GM21367 (cell line): ENCODE results near the gene TRPV4.
"Not testable (repeated sequence)": the region's sequence is repeated elsewhere in the genome, so short reads cannot be mapped to it uniquely, and the experiment has no call there.

Experiments used
- ATAC-seq: cut with Tn5 transposase; IDR thresholded peaks from one replicate; pipeline ENCODE4 v1.9.1; 2021; ENCODE audit not compliant: unreplicated experiment

Gene TRPV4

GRCh38 chr12:109833307-109834189 is at the start of gene TRPV4:
Gene TRPV4, minus strand, starts transcription at chr12:109833398. Its CDS starts 18,602 bp downstream, at chr12:109814796.
- ATAC-seq, result no peak

GRCh38 chr12:109881752-109882151 is 48.6 kb upstream of the TRPV4 start:
- ATAC-seq, result no peak

DNA sequence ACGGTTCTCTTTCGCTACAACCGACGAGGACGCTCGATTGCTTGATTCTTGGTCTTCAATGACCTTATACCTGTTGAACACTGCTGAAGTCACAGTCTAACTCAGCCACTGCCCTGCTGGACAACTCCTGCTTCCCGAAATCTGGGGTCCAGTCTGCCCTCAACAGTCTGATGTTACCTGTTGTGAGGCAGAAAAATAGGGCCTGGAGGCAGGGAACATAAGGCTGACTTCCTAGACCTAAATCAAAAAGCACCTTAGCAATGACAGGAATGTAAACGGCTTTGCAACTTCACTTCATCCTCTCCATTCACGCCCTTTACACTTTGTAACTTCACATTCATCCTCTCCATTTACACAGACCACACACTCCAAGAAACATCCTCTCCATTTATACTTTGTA is 47.7 kb upstream of the TRPV4 start:
- no peak for ATAC-seq

DNA sequence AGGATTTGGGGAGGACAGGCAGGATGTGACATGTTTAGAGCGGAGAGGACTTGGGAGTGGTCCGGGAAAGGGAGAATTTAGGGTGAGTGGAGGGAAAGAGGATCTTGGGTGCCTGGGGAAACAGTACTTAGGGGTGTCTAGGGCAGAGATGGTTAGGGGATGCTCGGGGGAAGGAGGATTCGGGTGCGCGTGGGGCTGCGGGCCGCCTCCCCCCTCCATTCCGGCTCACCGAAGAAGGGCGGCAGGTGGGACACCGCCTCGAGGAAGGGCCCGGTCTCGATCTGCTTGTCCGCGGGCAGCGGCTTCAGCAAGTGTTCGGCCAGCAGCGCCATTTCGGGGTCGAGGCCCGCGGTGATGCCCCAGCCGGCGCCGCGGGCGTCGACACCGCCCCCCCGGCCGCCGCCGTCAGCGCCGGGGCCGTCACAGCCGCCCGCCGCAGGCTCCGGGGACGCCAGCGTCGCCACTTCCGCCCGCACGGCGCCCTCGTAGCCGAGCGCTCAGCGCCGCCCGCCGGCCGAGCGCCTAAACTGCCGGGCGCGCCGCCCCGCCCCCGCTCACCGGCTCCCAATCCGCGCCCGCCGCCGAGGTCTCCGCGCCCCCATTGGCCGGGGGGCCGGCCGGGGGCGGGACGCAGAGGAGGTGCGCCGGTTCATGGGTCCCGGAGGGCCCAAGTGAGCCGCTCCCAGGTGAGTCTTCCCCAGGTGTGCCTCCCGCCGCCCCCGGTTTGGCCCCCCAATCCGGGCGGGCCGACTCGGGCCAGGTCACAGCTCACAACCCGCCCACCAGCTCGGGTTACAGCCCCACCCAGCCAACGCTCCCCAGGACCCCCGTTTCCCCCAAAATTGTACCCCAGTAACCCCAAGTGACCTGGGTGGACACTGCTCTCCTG is 47.1 kb upstream of the TRPV4 start, which contains the start of gene GLTP:
Gene GLTP (minus strand): TSS at position 499 of the 889 bp plus-strand sequence. CDS start 167 bp downstream, at position 332.
- peak; percentile 82 for ATAC-seq

DNA sequence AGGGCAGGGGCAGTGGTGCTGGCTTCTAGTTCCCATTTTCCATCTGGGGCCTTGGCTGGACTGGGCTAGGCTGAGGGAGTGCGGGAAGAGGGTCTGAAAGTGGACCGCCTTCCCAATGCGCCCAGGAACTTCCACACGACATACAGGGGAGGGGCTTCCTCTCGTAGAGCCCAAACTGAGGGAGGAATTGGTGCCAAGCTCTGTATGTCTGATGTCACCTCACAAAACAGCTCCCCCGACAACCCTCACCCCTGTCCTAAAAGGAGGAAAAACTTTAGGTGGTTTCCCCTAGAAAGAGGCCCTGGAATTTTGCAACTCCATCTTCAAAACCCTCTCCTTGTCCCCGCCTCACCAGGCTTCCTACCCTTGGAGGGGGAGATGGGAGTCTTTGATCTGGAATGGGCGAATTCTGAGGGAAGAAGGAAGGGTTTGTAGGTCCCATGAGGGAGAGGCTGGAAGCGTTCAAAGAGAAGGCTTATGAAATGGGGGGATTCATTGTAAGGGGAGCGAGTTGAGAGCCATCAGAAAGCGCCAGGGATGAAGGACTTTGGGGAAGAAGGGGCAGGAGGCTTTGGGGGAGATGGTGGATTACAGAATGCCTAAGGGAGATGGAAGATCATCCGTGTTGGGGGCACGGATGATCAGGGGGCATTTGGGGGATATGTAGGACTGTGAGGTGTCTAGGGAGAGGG is 46.3 kb upstream of the TRPV4 start:
- ATAC-seq, result no peak

DNA sequence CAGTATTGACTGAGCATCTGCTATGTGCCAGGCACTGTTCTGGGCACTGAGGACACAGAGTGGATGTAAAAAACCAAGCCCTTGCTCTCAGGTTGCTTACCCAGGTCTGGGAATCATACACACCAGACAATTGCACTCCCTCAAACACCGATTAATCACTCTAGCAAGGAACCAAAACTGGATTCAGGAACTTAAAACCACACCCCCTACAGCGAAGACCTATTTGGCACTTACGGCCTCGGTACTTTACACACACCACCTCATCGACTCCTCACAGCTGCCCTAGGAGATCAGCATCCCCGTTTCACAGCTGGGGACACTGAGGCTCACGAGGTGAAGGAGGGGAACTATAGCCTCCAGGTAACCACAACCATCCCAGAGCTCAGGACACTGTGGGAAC is 45.6 kb upstream of the TRPV4 start:
- no peak for ATAC-seq

DNA sequence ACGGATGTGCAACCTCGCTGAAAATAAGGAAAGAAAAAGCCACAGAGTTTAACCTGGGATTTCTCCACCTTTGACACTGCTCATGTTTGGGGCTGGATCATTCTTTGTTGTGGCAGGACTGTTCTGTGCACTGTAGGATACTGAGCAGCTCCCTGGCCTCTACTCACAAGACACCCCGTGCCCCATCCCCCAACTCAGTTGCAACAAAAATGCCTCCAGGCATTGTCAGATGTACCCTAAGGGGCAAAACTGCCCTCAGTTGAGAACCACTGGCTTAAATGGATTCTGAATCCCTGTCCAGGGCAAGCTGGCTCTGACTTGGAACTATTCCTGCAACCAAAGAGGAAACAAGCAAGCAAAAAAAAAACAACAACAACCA is 45.0 kb upstream of the TRPV4 start:
- no peak for ATAC-seq

- no peak for ATAC-seq
These were observed 44.5 kb upstream of the TRPV4 start for GRCh38 chr12:109877504-109878246.

DNA sequence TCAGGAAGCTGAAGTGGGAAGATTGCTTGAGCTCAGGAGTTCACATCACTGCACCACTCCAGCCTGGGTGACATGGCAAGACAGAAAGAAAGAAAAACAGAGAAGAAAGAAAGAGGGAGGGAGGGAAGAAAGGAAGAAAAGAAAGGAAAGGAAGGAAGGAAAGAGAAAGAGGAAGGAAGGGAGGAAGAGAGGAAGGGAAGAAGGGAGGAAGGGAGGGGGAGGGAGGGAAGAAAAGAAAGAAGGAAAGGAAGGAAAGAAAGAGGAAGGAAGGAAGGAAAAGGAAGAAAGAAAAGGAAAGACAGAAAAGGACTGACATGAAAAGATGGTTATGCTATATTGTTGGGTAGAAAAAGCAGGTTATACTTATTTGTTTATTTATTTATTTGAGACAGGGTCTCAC is 43.2 kb upstream of the TRPV4 start:
- no peak for ATAC-seq

GRCh38 chr12:109875572-109876131 is 42.5 kb upstream of the TRPV4 start:
- no peak for ATAC-seq

- no peak for ATAC-seq
These were observed 40.5 kb upstream of the TRPV4 start for GRCh38 chr12:109873653-109874052.

- no peak for ATAC-seq
These were observed 38.6 kb upstream of the TRPV4 start for GRCh38 chr12:109871668-109872314.

DNA sequence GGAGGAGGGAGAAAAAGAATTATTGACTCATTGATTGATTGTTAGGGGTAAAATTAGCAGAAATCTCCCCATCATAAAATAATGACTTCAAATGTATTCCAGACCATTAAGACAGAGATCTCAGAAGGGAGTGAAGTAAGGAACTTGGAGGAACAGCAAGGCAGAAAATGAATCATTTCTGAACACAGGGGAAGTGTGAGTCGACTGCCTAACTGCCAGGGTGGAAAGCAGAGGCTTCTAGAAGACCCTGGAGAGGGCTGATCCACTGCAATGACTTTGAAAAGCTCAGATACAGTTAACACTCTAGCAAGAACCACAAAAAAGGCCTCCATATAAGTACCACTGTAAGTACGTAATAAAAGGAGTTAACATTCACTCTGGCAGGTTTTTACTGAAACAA is 37.5 kb upstream of the TRPV4 start:
- ATAC-seq, result no peak

- ATAC-seq, result no peak
These were observed 35.2 kb upstream of the TRPV4 start for GRCh38 chr12:109868182-109869051.

DNA sequence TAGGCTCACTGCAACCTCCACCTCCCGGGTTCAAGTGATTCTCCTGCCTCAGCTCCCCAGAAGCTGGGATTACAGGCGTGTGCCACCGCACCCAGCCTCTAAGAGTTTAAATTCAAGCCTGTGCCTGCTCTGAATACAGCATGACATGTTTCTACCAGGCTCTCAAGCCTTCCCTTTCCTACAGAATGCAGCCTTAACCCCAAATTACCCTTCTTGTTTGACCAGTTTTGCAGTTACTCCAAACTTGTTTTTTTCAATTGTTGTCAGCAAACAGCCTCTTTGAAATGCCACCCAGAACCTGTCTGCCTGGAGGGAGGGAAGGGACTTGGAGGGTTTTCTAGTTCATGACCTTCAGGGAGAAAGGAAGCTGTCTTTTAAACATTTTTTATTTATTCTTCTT is 31.7 kb upstream of the TRPV4 start:
- no peak for ATAC-seq

GRCh38 chr12:109863847-109864712 is 30.9 kb upstream of the TRPV4 start:
- no peak for ATAC-seq

GRCh38 chr12:109862491-109862890 is 29.3 kb upstream of the TRPV4 start:
- not testable (repeated sequence) for ATAC-seq
